Brain microvascular endothelial cell (primary cell): ENCODE results near the gene TAMALIN.

Experiments
- DNase-seq: peaks from one replicate; pipeline ENCODE4 v3.0.0-alpha.2; 2020
- H3K27ac ChIP-seq: fragments of 250-450 bp; sonication (Bioruptor Pico); 2 replicates; pipeline ENCODE4 v1.5.1; 2020; ENCODE audit warnings: mild to moderate bottlenecking, moderate library complexity
- H3K27me3 ChIP-seq: fragments of 250-450 bp; sonication (Bioruptor Pico); replicated peaks from 2 replicates; pipeline ENCODE4 v1.5.1; 2020; ENCODE audit warnings: mild to moderate bottlenecking
- H3K36me3 ChIP-seq: fragments of 250-450 bp; sonication (Bioruptor Pico); replicated peaks from 2 replicates; pipeline ENCODE4 v1.5.1; 2020; ENCODE audit warnings: mild to moderate bottlenecking
- H3K4me3 ChIP-seq: 2 replicates; pipeline ENCODE4 v1.5.1; 2011; ENCODE audit warnings: low read depth, mild to moderate bottlenecking, control low read depth, low read length, moderate library complexity
- in situ Hi-C: cut with HindIII; loops from 2 replicates; pipeline ENCODE4 v1.10.0; 2017; ENCODE audit warnings: low sequenced_read_pairs, low pct_ligation_motif_present
- TF ChIP-seq, protein P1 (sequence below): IDR thresholded peaks from 2 replicates; pipeline ENCODE4 v1.5.1; 2011; ENCODE audit warnings: low read depth, mild to moderate bottlenecking, moderate library complexity, low read length, control low read depth, inconsistent platforms; ENCODE audit errors: missing control alignments

TAMALIN gene

GRCh38 chr12:51961834-51962233 lies 44.9 kb upstream of the TAMALIN start:
- no peak overlapping the region for H3K4me3 ChIP-seq
- H3K27me3 ChIP-seq, result no peaks in the 10 kb centered on the region
- TF ChIP-seq, protein P1, sequence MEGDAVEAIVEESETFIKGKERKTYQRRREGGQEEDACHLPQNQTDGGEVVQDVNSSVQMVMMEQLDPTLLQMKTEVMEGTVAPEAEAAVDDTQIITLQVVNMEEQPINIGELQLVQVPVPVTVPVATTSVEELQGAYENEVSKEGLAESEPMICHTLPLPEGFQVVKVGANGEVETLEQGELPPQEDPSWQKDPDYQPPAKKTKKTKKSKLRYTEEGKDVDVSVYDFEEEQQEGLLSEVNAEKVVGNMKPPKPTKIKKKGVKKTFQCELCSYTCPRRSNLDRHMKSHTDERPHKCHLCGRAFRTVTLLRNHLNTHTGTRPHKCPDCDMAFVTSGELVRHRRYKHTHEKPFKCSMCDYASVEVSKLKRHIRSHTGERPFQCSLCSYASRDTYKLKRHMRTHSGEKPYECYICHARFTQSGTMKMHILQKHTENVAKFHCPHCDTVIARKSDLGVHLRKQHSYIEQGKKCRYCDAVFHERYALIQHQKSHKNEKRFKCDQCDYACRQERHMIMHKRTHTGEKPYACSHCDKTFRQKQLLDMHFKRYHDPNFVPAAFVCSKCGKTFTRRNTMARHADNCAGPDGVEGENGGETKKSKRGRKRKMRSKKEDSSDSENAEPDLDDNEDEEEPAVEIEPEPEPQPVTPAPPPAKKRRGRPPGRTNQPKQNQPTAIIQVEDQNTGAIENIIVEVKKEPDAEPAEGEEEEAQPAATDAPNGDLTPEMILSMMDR, result no peak
- H3K36me3 ChIP-seq, result no peaks in the 10 kb centered on the region
- in situ Hi-C loops, result no loop called here
- H3K27ac ChIP-seq, result no peak overlapping the region
- DNase-seq, result no peak

- no peaks in the 10 kb centered on the region for H3K36me3 ChIP-seq
- in situ Hi-C loops, result no loop called here
- H3K27ac ChIP-seq, result no peak overlapping the region
- no peak for DNase-seq
- no peaks in the 10 kb centered on the region for H3K27me3 ChIP-seq
- TF ChIP-seq, protein P1, result no peak
- no peak overlapping the region for H3K4me3 ChIP-seq
Measured at GRCh38 chr12:51962737-51963136, 44.0 kb upstream of the TAMALIN start.

DNA sequence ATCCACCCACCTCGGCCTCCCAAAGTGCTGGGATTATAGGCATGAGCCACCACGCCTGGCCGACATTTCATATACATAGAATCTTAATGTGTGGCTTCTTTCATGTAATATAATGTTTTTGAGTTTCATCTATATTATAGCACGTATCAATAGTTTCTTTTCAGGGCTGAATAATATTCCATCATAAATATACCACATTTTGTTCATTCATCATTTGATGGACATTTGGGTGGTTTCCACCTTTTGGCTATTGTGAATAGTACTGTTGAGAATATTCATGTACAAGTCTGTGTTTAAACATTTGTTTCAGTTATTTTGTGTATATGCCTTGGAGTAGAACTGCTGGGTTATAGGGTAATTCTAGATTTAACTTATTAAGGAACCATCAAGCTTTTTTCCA lies 43.3 kb upstream of the TAMALIN start:
- DNase-seq, result no peak
- Histone ChIP-seq H3K36me3 (no peaks in the 10 kb centered on the region), H3K4me3 (no peak overlapping the region), H3K27ac (no peak overlapping the region), H3K27me3 (no peaks in the 10 kb centered on the region)
- in situ Hi-C loops, result no loop called here
- TF ChIP-seq, protein P1, result no peak

DNA sequence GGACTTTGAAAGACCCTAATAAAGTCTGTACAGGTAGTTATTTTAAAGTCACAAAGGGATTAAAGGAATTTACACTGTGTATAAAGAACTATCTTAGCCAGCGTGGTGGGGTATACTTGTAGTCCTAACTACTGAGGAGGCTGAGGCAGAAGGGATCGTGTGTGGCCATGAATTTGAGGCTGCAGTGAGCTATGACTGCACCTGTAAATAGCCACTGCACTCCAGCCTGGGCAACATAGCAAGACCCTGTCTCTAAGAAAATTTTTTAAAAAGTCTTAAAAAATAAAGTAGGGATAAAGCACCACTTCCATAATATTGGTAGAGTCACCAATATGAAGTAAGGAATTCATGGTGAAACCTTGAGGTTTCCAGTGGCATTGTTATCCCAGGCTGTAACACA lies 37.1 kb upstream of the TAMALIN start:
- H3K4me3 ChIP-seq, result no peak overlapping the region
- no peak for DNase-seq
- in situ Hi-C loops, result no loop called here
- no peaks in the 10 kb centered on the region for H3K27me3 ChIP-seq
- TF ChIP-seq, protein P1, result no peak
- H3K27ac ChIP-seq, result no peak overlapping the region
- no peaks in the 10 kb centered on the region for H3K36me3 ChIP-seq

DNA sequence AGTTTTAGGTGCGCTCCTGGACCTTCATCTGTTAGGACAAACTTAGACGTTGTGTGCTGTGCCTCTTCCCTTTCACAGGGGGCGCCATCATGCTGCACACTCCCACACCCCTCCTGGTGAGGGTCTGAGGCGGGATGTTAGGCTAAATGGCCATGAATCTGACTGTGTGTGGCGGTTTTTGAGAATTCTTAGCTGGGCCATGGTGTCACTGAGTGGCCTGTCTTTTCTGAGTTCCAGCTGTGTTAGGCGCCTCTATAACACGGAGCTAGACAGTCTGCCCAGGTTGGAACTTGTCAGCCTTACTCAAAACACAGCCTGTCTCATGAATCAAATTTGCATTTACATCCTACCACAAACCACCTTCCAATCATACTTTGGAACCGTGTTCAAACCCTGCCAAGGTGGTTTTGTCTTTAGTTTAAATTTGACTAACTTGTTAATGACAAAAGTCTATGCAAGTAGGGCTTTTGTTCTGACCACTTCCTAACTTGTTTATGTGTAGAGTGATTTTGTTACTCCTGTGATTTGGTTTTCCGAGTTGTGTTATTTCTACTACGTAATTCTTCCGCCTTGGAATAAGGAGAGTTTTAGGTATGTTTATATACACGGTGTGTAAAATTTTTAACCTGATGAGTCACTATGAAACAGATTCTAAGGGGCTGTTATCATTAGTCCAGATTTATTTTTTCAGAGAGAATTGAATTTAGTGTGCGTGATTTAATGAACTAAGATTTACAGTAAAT lies 35.7 kb upstream of the TAMALIN start:
- TF ChIP-seq, protein P1, result peak; percentile 88
- Histone ChIP-seq H3K36me3 (peaks cover 6% of the 10 kb centered on the region), H3K27me3 (no peaks in the 10 kb centered on the region), H3K27ac (peak overlapping the region; percentile 80), H3K4me3 (no peak overlapping the region)
- in situ Hi-C loops, result no loop called here
- DNase-seq, result no peak

- Histone ChIP-seq H3K4me3 (no peak overlapping the region), H3K27me3 (no peaks in the 10 kb centered on the region), H3K36me3 (peaks cover 9% of the 10 kb centered on the region), H3K27ac (peak overlapping the region; percentile 80)
- TF ChIP-seq, protein P1, result no peak
- in situ Hi-C loops, result no loop called here
- DNase-seq, result no peak
Measured at GRCh38 chr12:51971679-51972421, 34.9 kb upstream of the TAMALIN start.
